Brain microvascular endothelial cell (primary cell): ENCODE results near the gene NTF3.

Experiments used
- DNase-seq: peaks from one replicate; pipeline ENCODE4 v3.0.0-alpha.2; 2020
- H3K27ac ChIP-seq: fragments of 250-450 bp; sonication (Bioruptor Pico); 2 replicates; pipeline ENCODE4 v1.5.1; 2020; ENCODE audit warnings: mild to moderate bottlenecking, moderate library complexity
- H3K27me3 ChIP-seq: fragments of 250-450 bp; sonication (Bioruptor Pico); replicated peaks from 2 replicates; pipeline ENCODE4 v1.5.1; 2020; ENCODE audit warnings: mild to moderate bottlenecking
- H3K36me3 ChIP-seq: fragments of 250-450 bp; sonication (Bioruptor Pico); replicated peaks from 2 replicates; pipeline ENCODE4 v1.5.1; 2020; ENCODE audit warnings: mild to moderate bottlenecking
- H3K4me3 ChIP-seq: 2 replicates; pipeline ENCODE4 v1.5.1; 2011; ENCODE audit warnings: low read depth, mild to moderate bottlenecking, control low read depth, low read length, moderate library complexity
- in situ Hi-C: cut with HindIII; loops from 2 replicates; pipeline ENCODE4 v1.10.0; 2017; ENCODE audit warnings: low sequenced_read_pairs, low pct_ligation_motif_present
- TF ChIP-seq, protein P1 (sequence below): IDR thresholded peaks from 2 replicates; pipeline ENCODE4 v1.5.1; 2011; ENCODE audit warnings: low read depth, mild to moderate bottlenecking, moderate library complexity, low read length, control low read depth, inconsistent platforms; ENCODE audit errors: missing control alignments

Gene NTF3

DNA sequence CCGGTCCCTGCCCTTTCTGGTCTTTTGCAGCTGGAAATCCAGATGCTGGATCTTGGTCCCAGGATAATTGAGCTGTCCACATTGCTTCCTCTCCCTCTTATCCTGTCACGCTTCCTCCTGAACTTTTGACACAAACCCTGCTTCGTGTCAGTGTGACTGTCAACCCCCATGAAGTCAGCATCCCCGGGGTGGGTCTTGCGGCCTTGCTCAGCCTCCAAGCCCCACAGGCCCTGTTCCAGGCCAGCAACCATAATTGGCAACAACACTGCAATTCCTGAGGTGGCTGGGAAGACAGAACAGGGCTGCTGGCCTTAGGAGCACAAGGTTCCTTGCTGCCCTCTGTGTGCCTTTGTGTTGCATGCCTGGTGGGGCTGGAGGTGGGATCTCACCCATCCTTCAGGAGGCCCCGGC is 74.9 kb downstream of the NTF3 start:
- Histone ChIP-seq H3K27me3 (no peaks in the 10 kb centered on the region), H3K36me3 (no peaks in the 10 kb centered on the region), H3K4me3 (no peak overlapping the region), H3K27ac (no peak overlapping the region)
- in situ Hi-C loops: no loop called here
- TF ChIP-seq, protein P1, sequence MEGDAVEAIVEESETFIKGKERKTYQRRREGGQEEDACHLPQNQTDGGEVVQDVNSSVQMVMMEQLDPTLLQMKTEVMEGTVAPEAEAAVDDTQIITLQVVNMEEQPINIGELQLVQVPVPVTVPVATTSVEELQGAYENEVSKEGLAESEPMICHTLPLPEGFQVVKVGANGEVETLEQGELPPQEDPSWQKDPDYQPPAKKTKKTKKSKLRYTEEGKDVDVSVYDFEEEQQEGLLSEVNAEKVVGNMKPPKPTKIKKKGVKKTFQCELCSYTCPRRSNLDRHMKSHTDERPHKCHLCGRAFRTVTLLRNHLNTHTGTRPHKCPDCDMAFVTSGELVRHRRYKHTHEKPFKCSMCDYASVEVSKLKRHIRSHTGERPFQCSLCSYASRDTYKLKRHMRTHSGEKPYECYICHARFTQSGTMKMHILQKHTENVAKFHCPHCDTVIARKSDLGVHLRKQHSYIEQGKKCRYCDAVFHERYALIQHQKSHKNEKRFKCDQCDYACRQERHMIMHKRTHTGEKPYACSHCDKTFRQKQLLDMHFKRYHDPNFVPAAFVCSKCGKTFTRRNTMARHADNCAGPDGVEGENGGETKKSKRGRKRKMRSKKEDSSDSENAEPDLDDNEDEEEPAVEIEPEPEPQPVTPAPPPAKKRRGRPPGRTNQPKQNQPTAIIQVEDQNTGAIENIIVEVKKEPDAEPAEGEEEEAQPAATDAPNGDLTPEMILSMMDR: no peak
- no peak for DNase-seq

DNA sequence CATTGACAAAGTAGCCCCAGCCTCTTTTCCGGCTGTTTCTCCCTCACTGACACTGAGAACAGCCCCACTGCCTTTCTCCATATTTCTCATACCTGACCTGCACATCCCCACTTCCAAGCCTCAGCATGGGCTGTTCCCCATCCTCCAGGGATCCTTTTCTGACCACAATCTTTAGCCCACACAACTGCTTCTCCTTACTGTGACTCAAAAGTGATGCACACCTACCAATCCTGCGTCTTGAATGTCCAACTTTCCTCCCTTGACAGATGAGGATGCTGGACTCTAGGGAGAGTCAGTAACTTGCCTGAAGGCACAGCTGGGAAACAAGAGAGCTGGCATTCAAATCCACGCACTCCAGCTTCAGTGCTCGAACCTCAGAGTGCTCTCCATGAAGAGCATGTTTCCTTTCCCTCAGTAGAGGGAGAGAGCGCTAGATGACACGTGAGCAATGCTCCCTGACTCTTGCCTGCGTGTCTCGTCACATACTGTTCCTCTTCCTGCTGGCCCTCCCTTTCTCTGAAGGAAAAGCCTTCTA is 75.6 kb downstream of the NTF3 start:
- TF ChIP-seq, protein P1: no peak
- H3K27me3 ChIP-seq: no peaks in the 10 kb centered on the region
- in situ Hi-C loops: no loop called here
- H3K4me3 ChIP-seq: no peak overlapping the region
- DNase-seq: no peak
- no peak overlapping the region for H3K27ac ChIP-seq
- no peaks in the 10 kb centered on the region for H3K36me3 ChIP-seq

DNA sequence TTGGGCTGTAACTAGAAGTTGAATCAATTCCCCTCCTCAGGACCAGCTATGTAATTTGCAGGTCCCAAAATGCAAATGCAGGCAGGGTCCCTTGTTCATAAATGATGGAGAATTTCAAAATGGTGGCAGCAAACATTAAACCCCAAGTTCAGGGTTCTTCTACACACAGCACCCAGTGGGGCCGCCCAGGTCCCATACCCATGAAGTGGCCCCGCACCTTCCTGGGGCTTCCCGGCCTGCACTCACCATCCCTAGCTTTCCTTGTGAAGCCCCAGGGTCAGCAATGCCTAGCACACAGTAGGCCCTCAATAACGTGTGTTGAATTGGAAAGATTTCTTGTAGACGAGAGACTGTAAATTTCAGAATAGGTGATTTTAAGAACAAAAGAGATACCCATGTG is 76.0 kb downstream of the NTF3 start:
- H3K36me3 ChIP-seq: no peaks in the 10 kb centered on the region
- H3K27ac ChIP-seq: no peak overlapping the region
- DNase-seq: no peak
- H3K4me3 ChIP-seq: no peak overlapping the region
- H3K27me3 ChIP-seq: no peaks in the 10 kb centered on the region
- in situ Hi-C loops: no loop called here
- TF ChIP-seq, protein P1: no peak

DNA sequence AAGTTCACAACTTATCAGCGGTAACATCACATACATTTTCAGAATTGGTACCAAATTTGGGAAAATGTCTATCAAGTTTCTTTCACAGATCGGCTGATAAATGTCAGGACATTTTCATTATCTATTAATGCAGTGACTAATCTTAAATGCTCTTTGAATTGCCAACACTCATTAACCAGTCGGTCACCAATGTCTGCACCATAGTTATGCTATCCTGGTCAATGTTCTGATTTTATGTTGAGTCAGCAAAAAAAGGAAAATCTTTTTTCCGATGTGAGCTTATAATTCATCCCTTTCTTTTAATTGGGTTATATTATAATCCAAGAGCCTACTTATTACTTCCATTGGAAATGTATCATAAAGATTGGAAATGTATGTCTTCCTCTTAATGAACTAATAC is 77.2 kb downstream of the NTF3 start:
- Histone ChIP-seq H3K27ac (no peak overlapping the region), H3K27me3 (no peaks in the 10 kb centered on the region), H3K4me3 (no peak overlapping the region), H3K36me3 (no peaks in the 10 kb centered on the region)
- in situ Hi-C loops: no loop called here
- TF ChIP-seq, protein P1: no peak
- no peak for DNase-seq

DNA sequence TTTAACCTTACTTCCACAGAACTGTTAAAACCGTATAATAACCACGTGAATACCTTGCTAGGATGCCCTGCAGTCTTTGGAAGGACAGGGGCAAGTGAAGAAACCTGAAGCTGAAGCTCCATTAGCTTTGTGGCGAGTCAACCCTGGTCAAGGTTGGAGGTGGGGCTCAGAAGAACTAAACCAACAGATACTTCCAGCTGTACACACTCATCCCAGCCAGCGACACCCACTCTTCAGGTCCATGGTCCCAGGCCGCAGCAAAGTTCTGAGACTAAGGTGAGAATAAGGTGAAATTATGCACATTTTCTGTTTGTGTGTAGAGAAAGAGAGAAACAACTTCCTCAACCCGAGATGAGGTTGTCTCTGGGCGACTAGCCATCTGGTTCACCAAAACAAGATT is 77.6 kb downstream of the NTF3 start:
- Histone ChIP-seq H3K36me3 (no peaks in the 10 kb centered on the region), H3K27ac (no peak overlapping the region), H3K4me3 (no peak overlapping the region), H3K27me3 (no peaks in the 10 kb centered on the region)
- DNase-seq: no peak
- TF ChIP-seq, protein P1: no peak
- in situ Hi-C loops: no loop called here

DNA sequence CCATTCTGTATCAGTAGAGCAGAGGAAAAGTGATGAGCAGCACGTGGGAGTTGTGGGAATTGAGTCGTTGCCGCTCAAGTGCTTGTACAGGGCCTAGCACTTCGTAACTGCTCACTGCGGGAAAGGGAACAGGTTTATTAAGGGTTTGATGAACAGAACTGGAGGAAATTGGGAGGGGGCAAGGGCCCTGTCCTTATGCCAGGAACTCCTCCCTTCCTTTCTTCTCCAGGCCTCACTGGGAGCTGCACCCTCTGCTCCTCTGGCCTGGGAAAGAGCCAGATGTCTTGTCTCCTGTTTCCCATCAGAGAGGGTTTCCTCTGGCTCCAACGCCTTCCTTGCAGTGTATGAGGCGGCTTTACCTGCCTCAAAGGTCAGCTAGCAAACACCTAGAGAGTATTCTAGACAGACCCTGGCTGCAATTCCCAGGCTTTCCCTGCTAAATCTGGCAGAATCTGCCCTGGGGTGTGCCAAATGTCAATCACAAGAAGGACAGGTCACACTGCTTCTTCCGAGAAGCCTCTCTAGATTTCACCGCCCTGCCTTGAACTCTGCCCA is 78.4 kb downstream of the NTF3 start:
- no peak for DNase-seq
- H3K27me3 ChIP-seq: no peaks in the 10 kb centered on the region
- H3K4me3 ChIP-seq: no peak overlapping the region
- TF ChIP-seq, protein P1: no peak
- in situ Hi-C loops: no loop called here
- H3K27ac ChIP-seq: no peak overlapping the region
- H3K36me3 ChIP-seq: no peaks in the 10 kb centered on the region
